Fibroblast of the aortic adventitia (primary cell): ENCODE data around the gene CDK4. TPM values are rescaled to one million over a fixed set of nuclear protein-coding genes. Genes with fewer than 3 reads are reported as not detected.

Source experiments
- DNase-seq: peaks from one replicate; pipeline ENCODE4 v3.0.0-alpha.2; 2010; ENCODE audit warnings: low read depth
- H3K4me3 ChIP-seq: 2 replicates; pipeline ENCODE4 v1.5.1; 2011; ENCODE audit warnings: low read depth, mild to moderate bottlenecking, control low read depth, low read length, moderate library complexity
- CTCF ChIP-seq: IDR thresholded peaks from 2 replicates; pipeline ENCODE4 v1.5.1; 2011; ENCODE audit warnings: mild to moderate bottlenecking, low read length, control low read depth, inconsistent platforms; ENCODE audit not compliant: insufficient read depth
- total RNA-seq: library from RNA; depleted of rRNA; stranded (reverse); fragments of >200 nt; gene quantifications from 2 replicates; pipeline ENCODE4 v1.2.3, GENCODE V29; 2012; ENCODE audit warnings: low replicate concordance

CDK4 gene
- total RNA-seq, 1 donor = 208 TPM

GRCh38 chr12:57762463-57762862 lies 10.4 kb upstream of the CDK4 start:
- TF ChIP-seq CTCF = no peak
- no peak for DNase-seq
- H3K4me3 ChIP-seq = no peak overlapping the region

GRCh38 chr12:57761391-57761998 lies 9.4 kb upstream of the CDK4 start:
- no peak overlapping the region for H3K4me3 ChIP-seq
- no peak for DNase-seq
- no peak for TF ChIP-seq CTCF

GRCh38 chr12:57760347-57760982 lies 8.4 kb upstream of the CDK4 start:
- DNase-seq = no peak
- no peak for TF ChIP-seq CTCF
- H3K4me3 ChIP-seq = no peak overlapping the region

- no peak overlapping the region for H3K4me3 ChIP-seq
- DNase-seq = no peak
- peak; percentile 50 for TF ChIP-seq CTCF
These were observed 7.4 kb upstream of the CDK4 start for GRCh38 chr12:57759360-57759980.

- no peak overlapping the region for H3K4me3 ChIP-seq
- no peak for TF ChIP-seq CTCF
- DNase-seq = no peak
These were observed 6.6 kb upstream of the CDK4 start for GRCh38 chr12:57758552-57759359.

GRCh38 chr12:57757771-57758170 lies 5.7 kb upstream of the CDK4 start:
- TF ChIP-seq CTCF = no peak
- DNase-seq = no peak
- no peak overlapping the region for H3K4me3 ChIP-seq
